Panc1 (cell line): ENCODE results near the gene FOXJ2. TPM values are rescaled to one million over a fixed set of nuclear protein-coding genes. Genes with fewer than 3 reads are reported as not detected.

Source experiments
- ATAC-seq: fragments of 200-7000 bp; cut with Tn5 transposase; 2 replicates; pipeline ENCODE4 v1.9.1; 2020; ENCODE audit warnings: mild to moderate bottlenecking, moderate library complexity
- BruUV-seq: library from RNA; stranded (reverse); fragments of 400-500 nt; replicated peaks from 2 replicates; lab custom pipeline; 2021; lab: Mats Ljungman, UMichigan
- CTCF ChIA-PET: fragments of 300-600 bp; sonication (Branson Sonifier 250); formaldehyde crosslinking; loops from one replicate; lab custom pipeline; 2022; ENCODE audit warnings: antibody characterized with exemption; lab: Charles Lee
- POLR2A ChIA-PET: fragments of 300-600 bp; sonication (Branson Sonifier 250); formaldehyde crosslinking; loops from one replicate; lab custom pipeline; 2022; ENCODE audit warnings: antibody characterized with exemption; lab: Charles Lee
- DNase-seq: peaks from one replicate; pipeline ENCODE4 v3.0.0-alpha.2; 2010; ENCODE audit warnings: low read depth, low spot score
- H3K27ac ChIP-seq: 2 replicates; pipeline ENCODE4 v1.5.1; 2011; ENCODE audit warnings: mild to moderate bottlenecking, low read length, inconsistent platforms
- H3K27me3 ChIP-seq: fragments of 200-500 bp; sonication (Bioruptor generic); 2 replicates; pipeline ENCODE4 v1.6.0; 2014; ENCODE audit warnings: low read length, inconsistent platforms; ENCODE audit not compliant: control insufficient read depth, insufficient read depth
- H3K36me3 ChIP-seq: fragments of 200-500 bp; sonication (Bioruptor generic); 2 replicates; pipeline ENCODE4 v1.5.1; 2014; ENCODE audit warnings: inconsistent platforms, mild to moderate bottlenecking, low read length, moderate library complexity; ENCODE audit not compliant: control insufficient read depth, insufficient read depth
- H3K4me1 ChIP-seq: 2 replicates; pipeline ENCODE4 v1.5.1; 2011; ENCODE audit warnings: inconsistent platforms, mild to moderate bottlenecking, low read length, moderate library complexity; ENCODE audit not compliant: control insufficient read depth, insufficient read depth
- H3K4me3 ChIP-seq, 2 experiments: 2 replicates each; pipeline ENCODE4 v1.5.1; 2011 to 2012; ENCODE audit warnings: low read depth in 2 of 2, low read length in 2 of 2, mild to moderate bottlenecking in 2 of 2, inconsistent platforms in 1 of 2, moderate library complexity in 1 of 2
- H3K9me3 ChIP-seq: fragments of 200-500 bp; sonication (Bioruptor generic); 2 replicates; pipeline ENCODE4 v1.5.1; 2014; ENCODE audit warnings: low read depth, mild to moderate bottlenecking, inconsistent platforms, low read length, moderate library complexity; ENCODE audit not compliant: control insufficient read depth, insufficient read depth
- POLR2AphosphoS5 ChIP-seq: IDR thresholded peaks from 2 replicates; pipeline ENCODE4 v1.6.1; 2012; ENCODE audit warnings: mild to moderate bottlenecking, low read depth, low read length, moderate library complexity
- SIN3A ChIP-seq: IDR thresholded peaks from 2 replicates; pipeline ENCODE4 v1.6.1; 2012; ENCODE audit warnings: low read depth, mild to moderate bottlenecking, low read length, moderate library complexity, borderline replicate concordance; ENCODE audit not compliant: insufficient read depth
- TCF7L2 ChIP-seq: IDR thresholded peaks from 2 replicates; pipeline ENCODE4 v1.6.1; 2011; ENCODE audit warnings: mild to moderate bottlenecking, low read depth, low read length, inconsistent platforms
- in situ Hi-C: cut with HindIII; loops from 2 replicates; pipeline ENCODE4 v1.10.0; 2016; ENCODE audit warnings: low sequenced_read_pairs, low pct_unique_long_range_greater_than_20kb
- intact Hi-C: fragments of 100-400 bp; cut with micrococcal nuclease; formaldehyde crosslinking; loops from one replicate; pipeline ENCODE4 v1.10.0; 2022; ENCODE audit not compliant: unreplicated experiment
- total RNA-seq: library from RNA; stranded (reverse); gene quantifications from one replicate; pipeline ENCODE4 v1.2.1, GENCODE V29; 2021; ENCODE audit not compliant: unreplicated experiment
- TF ChIP-seq, protein P1 (sequence below): fragments of 450-650 bp; IDR thresholded peaks from 2 replicates; pipeline ENCODE4 v1.5.1; 2017; ENCODE audit warnings: mild to moderate bottlenecking
- TF ChIP-seq, protein P2 (sequence below), 2 experiments: IDR thresholded peaks; 2 replicates each; pipeline ENCODE4 v1.6.1; 2011 to 2012; ENCODE audit warnings: low read depth in 2 of 2, control low read depth in 1 of 2, low read length in 1 of 2, mild to moderate bottlenecking in 1 of 2, moderate library complexity in 1 of 2; ENCODE audit not compliant: insufficient read depth in 1 of 2

FOXJ2 gene
- total RNA-seq, 1 experiment from 2014 or later, result 10.9 TPM

DNA sequence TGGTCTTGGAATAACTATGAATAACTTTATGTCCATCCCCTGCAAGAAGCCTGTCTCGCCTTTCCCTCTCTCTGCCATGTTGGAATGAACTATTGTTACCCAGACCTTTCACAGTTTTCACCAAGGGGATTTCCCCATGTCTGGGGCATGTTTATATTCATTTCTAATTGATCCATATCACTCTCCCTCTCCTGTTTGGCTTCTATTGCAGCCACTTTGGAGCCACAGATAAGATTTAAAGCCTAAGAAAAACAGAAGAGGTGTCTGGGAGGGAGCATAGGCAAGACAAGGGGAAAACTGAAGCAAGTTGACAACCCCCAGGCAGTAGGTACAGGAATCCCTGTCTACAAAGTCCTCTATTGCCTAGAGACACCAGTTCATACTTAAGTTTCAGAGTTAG, 41.0 kb upstream of the FOXJ2 start:
- Histone ChIP-seq H3K4me3 (no peak overlapping the region), H3K27me3 (no peaks in the 10 kb centered on the region), H3K4me1 (no peaks in the 10 kb centered on the region), H3K36me3 (no peaks in the 10 kb centered on the region), H3K9me3 (no peaks in the 10 kb centered on the region), H3K27ac (no peak overlapping the region)
- DNase-seq (no peak), ATAC-seq (no peak)
- intact Hi-C loops, result no loop called here
- in situ Hi-C loops, result no loop called here
- TF ChIP-seq TCF7L2 (no peak), POLR2AphosphoS5 (no peak), SIN3A (no peak)
- TF ChIP-seq, protein P1, sequence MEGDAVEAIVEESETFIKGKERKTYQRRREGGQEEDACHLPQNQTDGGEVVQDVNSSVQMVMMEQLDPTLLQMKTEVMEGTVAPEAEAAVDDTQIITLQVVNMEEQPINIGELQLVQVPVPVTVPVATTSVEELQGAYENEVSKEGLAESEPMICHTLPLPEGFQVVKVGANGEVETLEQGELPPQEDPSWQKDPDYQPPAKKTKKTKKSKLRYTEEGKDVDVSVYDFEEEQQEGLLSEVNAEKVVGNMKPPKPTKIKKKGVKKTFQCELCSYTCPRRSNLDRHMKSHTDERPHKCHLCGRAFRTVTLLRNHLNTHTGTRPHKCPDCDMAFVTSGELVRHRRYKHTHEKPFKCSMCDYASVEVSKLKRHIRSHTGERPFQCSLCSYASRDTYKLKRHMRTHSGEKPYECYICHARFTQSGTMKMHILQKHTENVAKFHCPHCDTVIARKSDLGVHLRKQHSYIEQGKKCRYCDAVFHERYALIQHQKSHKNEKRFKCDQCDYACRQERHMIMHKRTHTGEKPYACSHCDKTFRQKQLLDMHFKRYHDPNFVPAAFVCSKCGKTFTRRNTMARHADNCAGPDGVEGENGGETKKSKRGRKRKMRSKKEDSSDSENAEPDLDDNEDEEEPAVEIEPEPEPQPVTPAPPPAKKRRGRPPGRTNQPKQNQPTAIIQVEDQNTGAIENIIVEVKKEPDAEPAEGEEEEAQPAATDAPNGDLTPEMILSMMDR, result no peak
- TF ChIP-seq, protein P2, sequence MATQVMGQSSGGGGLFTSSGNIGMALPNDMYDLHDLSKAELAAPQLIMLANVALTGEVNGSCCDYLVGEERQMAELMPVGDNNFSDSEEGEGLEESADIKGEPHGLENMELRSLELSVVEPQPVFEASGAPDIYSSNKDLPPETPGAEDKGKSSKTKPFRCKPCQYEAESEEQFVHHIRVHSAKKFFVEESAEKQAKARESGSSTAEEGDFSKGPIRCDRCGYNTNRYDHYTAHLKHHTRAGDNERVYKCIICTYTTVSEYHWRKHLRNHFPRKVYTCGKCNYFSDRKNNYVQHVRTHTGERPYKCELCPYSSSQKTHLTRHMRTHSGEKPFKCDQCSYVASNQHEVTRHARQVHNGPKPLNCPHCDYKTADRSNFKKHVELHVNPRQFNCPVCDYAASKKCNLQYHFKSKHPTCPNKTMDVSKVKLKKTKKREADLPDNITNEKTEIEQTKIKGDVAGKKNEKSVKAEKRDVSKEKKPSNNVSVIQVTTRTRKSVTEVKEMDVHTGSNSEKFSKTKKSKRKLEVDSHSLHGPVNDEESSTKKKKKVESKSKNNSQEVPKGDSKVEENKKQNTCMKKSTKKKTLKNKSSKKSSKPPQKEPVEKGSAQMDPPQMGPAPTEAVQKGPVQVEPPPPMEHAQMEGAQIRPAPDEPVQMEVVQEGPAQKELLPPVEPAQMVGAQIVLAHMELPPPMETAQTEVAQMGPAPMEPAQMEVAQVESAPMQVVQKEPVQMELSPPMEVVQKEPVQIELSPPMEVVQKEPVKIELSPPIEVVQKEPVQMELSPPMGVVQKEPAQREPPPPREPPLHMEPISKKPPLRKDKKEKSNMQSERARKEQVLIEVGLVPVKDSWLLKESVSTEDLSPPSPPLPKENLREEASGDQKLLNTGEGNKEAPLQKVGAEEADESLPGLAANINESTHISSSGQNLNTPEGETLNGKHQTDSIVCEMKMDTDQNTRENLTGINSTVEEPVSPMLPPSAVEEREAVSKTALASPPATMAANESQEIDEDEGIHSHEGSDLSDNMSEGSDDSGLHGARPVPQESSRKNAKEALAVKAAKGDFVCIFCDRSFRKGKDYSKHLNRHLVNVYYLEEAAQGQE (IDR thresholded peaks at IDR 0.05; ENCODE audit: insufficient read depth in 1 of 2, low read depth in 2 of 2, low read length in 1 of 2), result no peak
- ChIA-PET POLR2A (no interaction called here), CTCF (interaction anchor here (0.5 to 0.6 kb wide), 3 partner anchors 33 to 147 kb away, joined by 3 to 7 read pairs (median 3); no protein-coding TSS in a partner anchor)
- no TSS peak for BruUV-seq

DNA sequence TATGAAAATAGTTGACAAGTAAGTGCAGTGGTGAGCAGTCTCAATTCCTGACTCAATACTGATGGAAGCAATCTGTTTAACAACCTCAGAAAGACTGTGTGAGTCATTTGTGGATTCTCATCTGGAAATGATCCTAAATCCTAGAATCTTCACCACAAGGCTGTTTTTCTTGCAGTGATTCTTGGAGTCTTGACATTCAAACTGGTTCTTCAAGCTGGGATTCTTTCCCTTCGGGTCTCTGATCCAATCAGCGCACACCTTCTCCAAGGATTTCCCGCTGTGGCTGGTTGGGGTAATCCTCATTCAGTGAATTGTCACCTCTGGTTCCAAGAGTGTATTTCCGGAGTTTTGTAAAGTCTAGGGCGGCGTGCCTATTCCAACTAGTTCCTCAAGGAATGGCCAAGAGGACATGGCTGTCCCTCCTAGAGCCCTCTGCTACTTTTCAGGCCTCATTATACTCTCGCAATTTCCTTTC, 37.7 kb upstream of the FOXJ2 start:
- in situ Hi-C loops (no loop called here), intact Hi-C loops (loop anchor here (2.0 kb wide), 1 partner anchor 134 kb away; no protein-coding TSS in a partner anchor)
- CTCF ChIA-PET, result interaction anchor here (0.7 kb wide), 1 partner anchor 34 kb away, joined by 3 read pairs; no protein-coding TSS in a partner anchor
- TF ChIP-seq TCF7L2, result no peak
- TF ChIP-seq, protein P2 (IDR thresholded peaks at IDR 0.05; ENCODE audit: insufficient read depth in 1 of 2, low read depth in 2 of 2, low read length in 1 of 2), result no peak
- TF ChIP-seq, protein P1, result no peak
- TF ChIP-seq SIN3A, result no peak
- no peak for TF ChIP-seq POLR2AphosphoS5
- H3K27me3 ChIP-seq, result no peaks in the 10 kb centered on the region
- no peaks in the 10 kb centered on the region for H3K9me3 ChIP-seq
- no peaks in the 10 kb centered on the region for H3K36me3 ChIP-seq
- no TSS peak for BruUV-seq
- H3K27ac ChIP-seq, result no peak overlapping the region
- DNase-seq (no peak), ATAC-seq (peak; percentile 60)
- H3K4me1 ChIP-seq, result no peaks in the 10 kb centered on the region
- H3K4me3 ChIP-seq, result no peak overlapping the region
- POLR2A ChIA-PET, result no interaction called here
